Ascending aorta (tissue), 2 donors: ENCODE measurements around the gene TBC1D14. TPM values are rescaled to one million over a fixed set of nuclear protein-coding genes. Genes with fewer than 3 reads are reported as not detected.
A peak's percentile ranks its signal among the peaks of the same experiment; 100 is the strongest.

ENCODE experiments used
- DNase-seq, 2 donors: peaks; one replicate each; pipeline ENCODE4 v3.0.0-alpha.2; 2019; ENCODE audit warnings: low spot score in 2 of 2
- H3K27ac ChIP-seq, 2 donors: fragments of 200-600 bp; sonication (generic); one replicate each; pipeline ENCODE4 v1.5.1; 2016 to 2017; ENCODE audit warnings: mild to moderate bottlenecking in 1 of 2
- H3K27me3 ChIP-seq: fragments of 200-600 bp; sonication (generic); one replicate; pipeline ENCODE4 v1.5.1; 2017
- H3K36me3 ChIP-seq, 2 donors: fragments of 200-600 bp; sonication (generic); one replicate each; pipeline ENCODE4 v1.5.1; 2016
- H3K4me1 ChIP-seq, 2 donors: fragments of 200-600 bp; sonication (generic); one replicate each; pipeline ENCODE4 v1.5.1; 2016 to 2017; ENCODE audit warnings: mild to moderate bottlenecking in 1 of 2
- H3K4me3 ChIP-seq, 2 donors: fragments of 200-600 bp; sonication (generic); one replicate each; pipeline ENCODE4 v1.5.1; 2016 to 2017; ENCODE audit warnings: mild to moderate bottlenecking in 1 of 2
- H3K9me3 ChIP-seq, 2 donors: fragments of 200-600 bp; sonication (generic); one replicate each; pipeline ENCODE4 v1.5.1; 2016
- CTCF ChIP-seq, 3 experiments: fragments of 200-600 bp in 2 of 3; fragments of 450-650 bp in 1 of 3; sonication (generic) in 2 of 3; IDR thresholded peaks; one replicate each; pipeline ENCODE4 v1.5.1; 2016 to 2019; ENCODE audit warnings: antibody characterized with exemption in 3 of 3, mild to moderate bottlenecking in 1 of 3, moderate library complexity in 1 of 3
- intact Hi-C: fragments of 100-400 bp; cut with DNase I; formaldehyde crosslinking; loops from one replicate; pipeline ENCODE4 v1.15.1; 2023
- total RNA-seq: library from RNA; depleted of rRNA; stranded (reverse); fragments of >200 nt; gene quantifications from one replicate; pipeline ENCODE4 v1.1.0, GENCODE V29; 2016

TBC1D14 gene
- total RNA-seq, 1 donor from 2014 or later, result 26.4 TPM

- Histone ChIP-seq H3K4me3 (no peak overlapping the region), H3K9me3 (no peaks in the 10 kb centered on the region), H3K27me3 (no peaks in the 10 kb centered on the region), H3K36me3 (peaks cover 28 to 65% of the 10 kb centered on the region in 2 donors), H3K27ac (no peak overlapping the region), H3K4me1 (peaks cover under 1 to 7% of the 10 kb centered on the region in 2 donors)
- no peak for TF ChIP-seq CTCF (IDR thresholded peaks at IDR 0.05)
- intact Hi-C loops, result no loop called here
- peak in 1 of 2 donors; percentile 12 for DNase-seq
Observed at GRCh38 chr4:6996481-6996880, 86.9 kb downstream of the TBC1D14 start.

GRCh38 chr4:6999172-7000086, 89.8 kb downstream of the TBC1D14 start:
- no peaks in the 10 kb centered on the region for H3K4me1 ChIP-seq
- H3K27ac ChIP-seq, result no peak overlapping the region
- H3K9me3 ChIP-seq, result no peaks in the 10 kb centered on the region
- no peak for TF ChIP-seq CTCF (IDR thresholded peaks at IDR 0.05)
- peaks cover 42 to 73% of the 10 kb centered on the region in 2 donors for H3K36me3 ChIP-seq
- H3K27me3 ChIP-seq, result no peaks in the 10 kb centered on the region
- intact Hi-C loops, result no loop called here
- peak in 1 of 2 donors; percentile 40 for DNase-seq
- no peak overlapping the region for H3K4me3 ChIP-seq

GRCh38 chr4:7000421-7001176, 91.0 kb downstream of the TBC1D14 start:
- Histone ChIP-seq H3K27ac (no peak overlapping the region), H3K4me3 (no peak overlapping the region), H3K36me3 (peaks cover 46 to 70% of the 10 kb centered on the region in 2 donors), H3K27me3 (no peaks in the 10 kb centered on the region), H3K9me3 (no peaks in the 10 kb centered on the region), H3K4me1 (no peaks in the 10 kb centered on the region)
- no peak for TF ChIP-seq CTCF (IDR thresholded peaks at IDR 0.05)
- intact Hi-C loops, result no loop called here
- peak in 1 of 2 donors; percentile 31 for DNase-seq

GRCh38 chr4:7001271-7001670, 91.6 kb downstream of the TBC1D14 start:
- peaks cover 48 to 66% of the 10 kb centered on the region in 2 donors for H3K36me3 ChIP-seq
- no peaks in the 10 kb centered on the region for H3K4me1 ChIP-seq
- intact Hi-C loops, result no loop called here
- H3K27ac ChIP-seq, result no peak overlapping the region
- TF ChIP-seq CTCF (IDR thresholded peaks at IDR 0.05), result no peak
- no peaks in the 10 kb centered on the region for H3K27me3 ChIP-seq
- H3K9me3 ChIP-seq, result no peaks in the 10 kb centered on the region
- DNase-seq, result peak in 1 of 2 donors; percentile 9
- H3K4me3 ChIP-seq, result no peak overlapping the region

GRCh38 chr4:7002336-7002735, 92.7 kb downstream of the TBC1D14 start:
- DNase-seq, result peak in 1 of 2 donors; percentile 7
- H3K4me1 ChIP-seq, result no peaks in the 10 kb centered on the region
- intact Hi-C loops, result no loop called here

More at GRCh38 chr4:7002336-7002735, 92.7 kb downstream of the TBC1D14 start:
- Histone ChIP-seq H3K27me3 (no peaks in the 10 kb centered on the region), H3K9me3 (no peaks in the 10 kb centered on the region), H3K36me3 (peaks cover 48 to 64% of the 10 kb centered on the region in 2 donors), H3K4me3 (no peak overlapping the region), H3K27ac (no peak overlapping the region)
- no peak for TF ChIP-seq CTCF (IDR thresholded peaks at IDR 0.05)
